PC-3 (cell line): Measurements from ENCODE around the gene SLC47A1. TPM values are rescaled to one million over a fixed set of nuclear protein-coding genes. Genes with fewer than 3 reads are reported as not detected.

ENCODE experiments used
- ATAC-seq: fragments of 200-7000 bp; cut with Tn5 transposase; 2 replicates; pipeline ENCODE4 v1.9.1; 2020; ENCODE audit warnings: mild to moderate bottlenecking, moderate library complexity
- BruUV-seq: library from RNA; stranded (reverse); fragments of 400-500 nt; replicated peaks from 2 replicates; lab custom pipeline; 2021; lab: Mats Ljungman, UMichigan
- CTCF ChIA-PET: fragments of 300-600 bp; sonication (Branson Sonifier 250); formaldehyde crosslinking; loops from one replicate; lab custom pipeline; 2022; ENCODE audit warnings: antibody characterized with exemption; lab: Charles Lee
- POLR2A ChIA-PET: fragments of 300-600 bp; sonication (Branson Sonifier 250); formaldehyde crosslinking; loops from one replicate; lab custom pipeline; 2022; ENCODE audit warnings: antibody characterized with exemption; ENCODE audit not compliant: unreplicated experiment; lab: Charles Lee
- DNase-seq: peaks from one replicate; pipeline ENCODE4 v3.0.0-alpha.2; 2015
- H2AFZ ChIP-seq: fragments of 300-600 bp; sonication (generic); 2 replicates; pipeline ENCODE4 v1.6.0; 2016; ENCODE audit warnings: antibody characterized with exemption, low read length
- H3F3A ChIP-seq: fragments of 300-600 bp; sonication (generic); one replicate; pipeline ENCODE4 v1.6.0; 2017; ENCODE audit warnings: antibody characterized with exemption, low read length, control low read depth, mild to moderate bottlenecking; ENCODE audit not compliant: unreplicated experiment
- H3K27ac ChIP-seq: fragments of 300-600 bp; sonication (generic); 2 replicates; pipeline ENCODE4 v1.5.1; 2016; ENCODE audit warnings: mild to moderate bottlenecking, low read length
- H3K27me3 ChIP-seq: fragments of 300-600 bp; sonication (generic); 2 replicates; pipeline ENCODE4 v1.6.1; 2016; ENCODE audit warnings: low read length, mixed read lengths
- H3K36me3 ChIP-seq: fragments of 300-600 bp; sonication (generic); 2 replicates; pipeline ENCODE4 v1.6.1; 2016; ENCODE audit warnings: low read depth, mixed run types, low read length, mixed read lengths
- H3K4me1 ChIP-seq: fragments of 300-600 bp; sonication (generic); 2 replicates; pipeline ENCODE4 v1.5.1; 2016; ENCODE audit warnings: low read length; ENCODE audit not compliant: insufficient read depth
- H3K4me2 ChIP-seq: fragments of 300-600 bp; sonication (generic); 2 replicates; pipeline ENCODE4 v1.6.0; 2016; ENCODE audit warnings: low read length
- H3K4me3 ChIP-seq: fragments of 300-600 bp; sonication (generic); 2 replicates; pipeline ENCODE4 v1.5.1; 2016; ENCODE audit warnings: mild to moderate bottlenecking, low read length, mixed read lengths
- H3K79me2 ChIP-seq: fragments of 300-600 bp; sonication (generic); 2 replicates; pipeline ENCODE4 v1.6.1; 2017; ENCODE audit warnings: low read length, mixed read lengths
- H3K9ac ChIP-seq: fragments of 300-600 bp; sonication (generic); 2 replicates; pipeline ENCODE4 v1.6.0; 2016; ENCODE audit warnings: mild to moderate bottlenecking, low read length
- H3K9me2 ChIP-seq: fragments of 300-600 bp; sonication (generic); replicated peaks from 2 replicates; pipeline ENCODE4 v1.6.1; 2016; ENCODE audit warnings: mixed run types, low read length, mixed read lengths
- H3K9me3 ChIP-seq: fragments of 300-600 bp; sonication (generic); 2 replicates; pipeline ENCODE4 v1.6.1; 2016; ENCODE audit warnings: low read length, mixed read lengths
- H4K20me1 ChIP-seq: fragments of 300-600 bp; sonication (generic); 2 replicates; pipeline ENCODE4 v1.6.1; 2016; ENCODE audit warnings: low read length, mixed read lengths
- EZH2 ChIP-seq: fragments of 300-600 bp; sonication (generic); IDR thresholded peaks from one replicate; pipeline ENCODE4 v1.6.1; 2017; ENCODE audit warnings: antibody characterized with exemption, mild to moderate bottlenecking, low read length; ENCODE audit not compliant: unreplicated experiment
- EZH2phosphoT487 ChIP-seq: fragments of 300-600 bp; sonication (generic); IDR thresholded peaks from 2 replicates; pipeline ENCODE4 v1.6.1; 2018; ENCODE audit warnings: mild to moderate bottlenecking, antibody characterized with exemption, low read length, borderline replicate concordance
- intact Hi-C: fragments of 100-400 bp; cut with micrococcal nuclease; formaldehyde crosslinking; loops from 2 replicates; pipeline ENCODE4 v1.9.0; 2023
- total RNA-seq: library from RNA; depleted of rRNA; stranded (reverse); fragments of >200 nt; gene quantifications from 2 replicates; pipeline ENCODE4 v1.2.3, GENCODE V29; 2014
- TF ChIP-seq, protein P1 (sequence below): fragments of 300-600 bp; sonication (generic); conservative IDR thresholded peaks from 2 replicates; pipeline ENCODE4 v1.5.1; 2017; ENCODE audit warnings: antibody characterized with exemption, low read depth, mild to moderate bottlenecking, low read length

Gene SLC47A1
- total RNA-seq, 1 experiment from 2014 or later, result 0.15 TPM

DNA sequence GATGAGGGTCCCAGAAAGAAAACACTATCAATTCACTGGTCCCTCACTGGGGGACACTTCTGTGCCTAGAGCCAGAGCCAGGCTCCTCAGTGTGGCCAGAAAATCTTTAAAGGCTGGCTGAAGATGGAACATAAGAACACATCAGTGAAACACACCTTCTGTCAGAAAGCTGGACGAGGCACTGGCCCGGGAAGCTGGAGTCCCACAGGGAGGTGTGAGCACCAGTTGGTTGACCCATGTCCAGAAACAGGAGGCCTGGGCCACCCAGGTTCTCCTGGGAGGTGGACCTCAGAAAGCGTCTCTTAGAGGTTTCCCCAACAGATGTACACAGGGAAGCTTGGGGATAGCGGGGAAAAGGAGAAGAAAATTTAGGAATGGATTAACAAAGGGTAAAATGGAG is 58.7 kb downstream of the SLC47A1 start:
- Histone ChIP-seq H3K9me3 (no peaks in the 10 kb centered on the region), H3K27me3 (no peaks in the 10 kb centered on the region), H3K36me3 (no peaks in the 10 kb centered on the region), H4K20me1 (no peaks in the 10 kb centered on the region), H3K4me3 (no peak overlapping the region), H3K9me2 (no peaks in the 10 kb centered on the region), H3K4me1 (no peaks in the 10 kb centered on the region), H3K79me2 (no peaks in the 10 kb centered on the region), H3F3A (no peaks in the 10 kb centered on the region), H3K27ac (no peak overlapping the region), H3K9ac (no peak overlapping the region), H3K4me2 (no peak overlapping the region), H2AFZ (no peak overlapping the region)
- TF ChIP-seq EZH2phosphoT487, result no peak
- no peak for TF ChIP-seq EZH2
- TF ChIP-seq, protein P1, sequence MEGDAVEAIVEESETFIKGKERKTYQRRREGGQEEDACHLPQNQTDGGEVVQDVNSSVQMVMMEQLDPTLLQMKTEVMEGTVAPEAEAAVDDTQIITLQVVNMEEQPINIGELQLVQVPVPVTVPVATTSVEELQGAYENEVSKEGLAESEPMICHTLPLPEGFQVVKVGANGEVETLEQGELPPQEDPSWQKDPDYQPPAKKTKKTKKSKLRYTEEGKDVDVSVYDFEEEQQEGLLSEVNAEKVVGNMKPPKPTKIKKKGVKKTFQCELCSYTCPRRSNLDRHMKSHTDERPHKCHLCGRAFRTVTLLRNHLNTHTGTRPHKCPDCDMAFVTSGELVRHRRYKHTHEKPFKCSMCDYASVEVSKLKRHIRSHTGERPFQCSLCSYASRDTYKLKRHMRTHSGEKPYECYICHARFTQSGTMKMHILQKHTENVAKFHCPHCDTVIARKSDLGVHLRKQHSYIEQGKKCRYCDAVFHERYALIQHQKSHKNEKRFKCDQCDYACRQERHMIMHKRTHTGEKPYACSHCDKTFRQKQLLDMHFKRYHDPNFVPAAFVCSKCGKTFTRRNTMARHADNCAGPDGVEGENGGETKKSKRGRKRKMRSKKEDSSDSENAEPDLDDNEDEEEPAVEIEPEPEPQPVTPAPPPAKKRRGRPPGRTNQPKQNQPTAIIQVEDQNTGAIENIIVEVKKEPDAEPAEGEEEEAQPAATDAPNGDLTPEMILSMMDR, result no peak
- ChIA-PET CTCF (no interaction called here), POLR2A (no interaction called here)
- BruUV-seq, result no TSS peak
- no peak for DNase-seq
- ATAC-seq, result no peak
- intact Hi-C loops, result no loop called here

DNA sequence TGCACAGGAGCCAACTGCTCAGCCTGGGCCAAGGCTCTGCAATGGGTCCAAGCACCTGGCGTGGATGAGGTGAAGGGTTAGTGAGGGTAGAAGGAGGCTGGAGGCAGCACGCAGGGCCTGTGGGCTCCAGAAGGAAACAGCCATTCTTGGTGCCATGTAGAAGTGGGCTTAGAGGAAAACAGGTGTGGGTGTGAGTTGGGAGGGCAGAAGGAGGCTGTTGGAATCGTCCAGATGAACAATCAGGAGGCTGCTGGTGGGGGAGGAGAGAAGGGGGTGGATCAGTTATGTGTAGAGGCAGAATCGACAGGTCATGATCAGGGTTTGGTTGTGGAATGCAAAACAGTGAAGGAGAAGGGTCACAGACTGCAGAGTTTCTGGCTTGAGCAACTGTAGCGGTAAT is 63.2 kb downstream of the SLC47A1 start:
- ChIA-PET POLR2A (no interaction called here), CTCF (no interaction called here)
- DNase-seq (no peak), ATAC-seq (no peak)
- Histone ChIP-seq H3K9me3 (no peaks in the 10 kb centered on the region), H4K20me1 (no peaks in the 10 kb centered on the region), H3K79me2 (no peaks in the 10 kb centered on the region), H3F3A (no peaks in the 10 kb centered on the region), H3K4me2 (no peak overlapping the region), H3K9ac (no peak overlapping the region), H3K27ac (no peak overlapping the region), H3K36me3 (no peaks in the 10 kb centered on the region), H3K9me2 (no peaks in the 10 kb centered on the region), H3K27me3 (no peaks in the 10 kb centered on the region), H3K4me1 (no peaks in the 10 kb centered on the region), H2AFZ (no peak overlapping the region), H3K4me3 (no peak overlapping the region)
- TF ChIP-seq EZH2phosphoT487 (no peak), EZH2 (no peak)
- TF ChIP-seq, protein P1, result no peak
- intact Hi-C loops, result no loop called here
- no TSS peak for BruUV-seq

DNA sequence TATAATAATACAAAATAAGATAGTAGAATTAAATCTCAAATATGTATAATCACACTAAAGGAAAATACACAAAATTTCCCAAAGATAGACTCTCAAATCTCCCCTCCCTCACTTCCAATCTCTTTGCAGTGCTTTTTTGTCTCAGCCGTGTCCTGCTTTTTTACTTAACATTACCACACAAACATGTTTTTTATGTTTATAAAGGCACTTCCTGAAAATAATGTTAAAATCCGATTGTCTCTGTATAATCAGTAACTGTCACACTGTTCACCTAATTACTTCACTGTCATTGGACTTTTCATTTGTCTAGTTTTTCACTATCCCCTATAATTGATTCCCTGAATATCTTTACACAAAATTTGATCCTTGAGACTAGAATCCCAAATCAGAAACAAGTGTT is 76.7 kb downstream of the SLC47A1 start:
- no peak for ATAC-seq

More for the DNA sequence above, 76.7 kb downstream of the SLC47A1 start:
- H4K20me1 ChIP-seq, result no peaks in the 10 kb centered on the region
- no peak for DNase-seq
- no peaks in the 10 kb centered on the region for H3K36me3 ChIP-seq
- no peak overlapping the region for H3K4me2 ChIP-seq
- ChIA-PET CTCF (no interaction called here), POLR2A (no interaction called here)
- no peaks in the 10 kb centered on the region for H3F3A ChIP-seq
- H3K9me2 ChIP-seq, result no peaks in the 10 kb centered on the region
- H3K9me3 ChIP-seq, result no peaks in the 10 kb centered on the region
- no peaks in the 10 kb centered on the region for H3K27me3 ChIP-seq
- TF ChIP-seq EZH2phosphoT487, result no peak
- no peak for TF ChIP-seq EZH2
- TF ChIP-seq, protein P1, result no peak
- H3K4me3 ChIP-seq, result no peak overlapping the region
- H3K27ac ChIP-seq, result no peak overlapping the region
- no peaks in the 10 kb centered on the region for H3K79me2 ChIP-seq
- no peaks in the 10 kb centered on the region for H3K4me1 ChIP-seq
- no peak overlapping the region for H3K9ac ChIP-seq
- no TSS peak for BruUV-seq
- intact Hi-C loops, result no loop called here
- no peak overlapping the region for H2AFZ ChIP-seq
